GM12873 (cell line): ENCODE results near the gene PSD.

Experiments used
- CTCF ChIP-seq: IDR thresholded peaks from 2 replicates; pipeline ENCODE4 v1.5.1; 2012; ENCODE audit warnings: low read depth, mild to moderate bottlenecking, moderate library complexity, low read length, control low read depth; ENCODE audit not compliant: insufficient read depth; ENCODE audit errors: missing control alignments

PSD gene

DNA sequence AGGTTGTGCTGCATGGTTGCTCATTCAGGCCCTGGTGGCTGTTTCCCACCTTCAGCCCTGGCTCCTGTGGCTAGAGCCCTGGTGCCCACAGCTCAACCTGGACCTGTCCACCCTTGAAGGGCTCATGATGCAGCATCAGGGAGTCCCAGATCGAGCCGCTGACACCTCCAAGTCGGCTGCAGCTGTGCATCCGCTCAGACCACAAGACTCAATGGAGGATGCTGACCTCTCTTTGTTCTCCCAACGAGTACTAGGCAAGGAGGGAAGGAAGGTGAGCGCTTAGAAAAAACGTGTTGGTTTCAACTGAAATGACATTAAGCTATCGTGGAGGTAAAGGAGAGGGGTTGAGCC lies 42.2 kb upstream of the PSD start:
- no peak for TF ChIP-seq CTCF

- no peak for TF ChIP-seq CTCF
Observed at GRCh38 chr10:102458656-102459055, 40.1 kb upstream of the PSD start.

- TF ChIP-seq CTCF, result no peak
Observed at GRCh38 chr10:102457591-102458150, 39.1 kb upstream of the PSD start.

GRCh38 chr10:102455893-102456471 lies 37.4 kb upstream of the PSD start:
- no peak for TF ChIP-seq CTCF

DNA sequence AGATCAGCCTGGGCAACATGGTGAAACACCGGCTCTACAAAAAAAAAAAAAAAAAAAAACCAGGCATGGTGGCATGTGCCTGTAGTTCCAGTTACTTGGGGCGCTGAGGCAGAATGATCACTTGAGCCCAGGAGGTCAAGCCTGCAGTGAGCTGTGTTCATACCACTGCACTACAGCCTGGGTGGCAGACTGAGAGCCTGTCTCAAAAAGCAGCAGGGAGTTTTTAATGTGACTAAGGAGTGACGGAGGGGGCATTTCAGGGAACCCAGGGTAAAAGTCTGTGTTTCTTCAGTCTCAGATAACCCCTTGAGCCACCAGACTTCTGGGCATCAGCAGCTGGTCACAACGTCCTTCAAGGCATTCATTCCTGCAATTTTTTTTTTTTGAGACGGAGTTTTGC lies 34.9 kb upstream of the PSD start:
- no peak for TF ChIP-seq CTCF

DNA sequence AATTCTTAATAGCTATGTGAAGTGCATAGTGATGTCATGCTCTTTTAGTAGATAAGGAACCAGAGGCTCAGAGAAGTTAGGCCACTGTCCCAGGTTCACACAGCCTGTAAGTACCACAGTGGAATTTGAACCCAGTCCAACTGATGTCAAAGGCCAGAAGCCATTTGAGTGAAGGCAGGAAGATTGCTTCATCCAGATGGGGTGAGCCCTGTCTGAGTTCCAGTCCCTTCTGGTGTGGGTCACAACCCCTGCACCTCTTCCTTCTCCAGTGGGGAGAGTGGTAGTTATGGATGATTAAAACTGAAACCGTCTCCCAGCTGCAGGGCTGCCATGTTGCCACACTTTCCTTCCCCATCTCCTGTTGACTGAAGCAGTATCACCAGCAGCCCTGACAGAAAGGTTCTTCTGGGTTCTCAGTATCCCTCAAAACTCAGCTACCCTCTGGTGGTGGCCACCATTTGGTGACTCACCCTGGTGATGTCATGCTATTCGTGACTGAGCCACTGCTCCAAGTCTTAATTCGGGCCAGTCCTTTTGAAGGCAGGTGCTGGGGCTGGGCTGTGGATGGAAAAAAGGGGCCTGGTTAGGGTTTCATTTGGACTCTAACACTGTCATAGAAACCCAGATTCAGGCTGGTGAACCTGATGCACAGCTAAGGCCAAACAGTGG lies 34.2 kb upstream of the PSD start:
- no peak for TF ChIP-seq CTCF

- TF ChIP-seq CTCF, result no peak
Observed at GRCh38 chr10:102451105-102451969, 32.8 kb upstream of the PSD start, which contains the start of gene C10orf95. TSS of gene C10orf95 (minus strand) at chr10:102451543. CDS start at chr10:102451093, 450 bp downstream.
